ENCODE measurements around the gene ZNF652.

Gene ZNF652

GRCh38 chr17:49325980-49326379 lies 36.1 kb downstream of the ZNF652 start:
- Mint-ChIP-seq H3K27ac (no peak overlapping the region), H3K36me3 (no peaks in the 10 kb centered on the region), H3K9me3 (no peaks in the 10 kb centered on the region), H3K4me3 (no peak overlapping the region), H3K4me1 (peaks cover 36% of the 10 kb centered on the region)
- DNase-seq (ENCODE audit: low spot score in 2 of 2) = no peak
- ATAC-seq = no peak

- H3K9me3 Mint-ChIP-seq = no peaks in the 10 kb centered on the region
- peaks cover 42% of the 10 kb centered on the region for H3K4me1 Mint-ChIP-seq
- no peak overlapping the region for H3K27ac Mint-ChIP-seq
These were observed 43.5 kb downstream of the ZNF652 start for GRCh38 chr17:49318435-49318965.

GRCh38 chr17:49316889-49317675 lies 45.0 kb downstream of the ZNF652 start:
- no peak for ATAC-seq
- DNase-seq (ENCODE audit: low spot score in 2 of 2) = no peak
- H3K9me3 Mint-ChIP-seq = no peaks in the 10 kb centered on the region
- H3K27ac Mint-ChIP-seq = peak overlapping the region; percentile 29
- H3K4me3 Mint-ChIP-seq = peak overlapping the region; percentile 28
- H3K4me1 Mint-ChIP-seq = peaks cover 36% of the 10 kb centered on the region
- no peaks in the 10 kb centered on the region for H3K36me3 Mint-ChIP-seq

More at GRCh38 chr17:49318435-49318965, 43.5 kb downstream of the ZNF652 start:
- Mint-ChIP-seq H3K36me3 (no peaks in the 10 kb centered on the region), H3K4me3 (no peak overlapping the region)
- no peak for ATAC-seq
- no peak for DNase-seq (ENCODE audit: low spot score in 2 of 2)

GRCh38 chr17:49316258-49316570 lies 45.8 kb downstream of the ZNF652 start:
- Mint-ChIP-seq H3K36me3 (no peaks in the 10 kb centered on the region), H3K4me1 (peaks cover 36% of the 10 kb centered on the region), H3K27ac (peak overlapping the region; percentile 69), H3K9me3 (no peaks in the 10 kb centered on the region), H3K4me3 (peak overlapping the region; percentile 28)
- ATAC-seq (no peak), DNase-seq (ENCODE audit: low spot score in 2 of 2) (no peak)

GRCh38 chr17:49315551-49316257 lies 46.3 kb downstream of the ZNF652 start:
- Mint-ChIP-seq H3K4me3 (peak overlapping the region; percentile 28), H3K36me3 (no peaks in the 10 kb centered on the region), H3K27ac (peak overlapping the region; percentile 69), H3K4me1 (peaks cover 31% of the 10 kb centered on the region), H3K9me3 (no peaks in the 10 kb centered on the region)
- peak; percentile 100 for ATAC-seq
- peak; percentile 56 to 79 for DNase-seq (ENCODE audit: low spot score in 2 of 2)

- DNase-seq (ENCODE audit: low spot score in 2 of 2) (no peak), ATAC-seq (no peak)
- Mint-ChIP-seq H3K36me3 (peaks cover 7% of the 10 kb centered on the region), H3K4me3 (no peak overlapping the region), H3K9me3 (no peaks in the 10 kb centered on the region), H3K27ac (no peak overlapping the region), H3K4me1 (peaks cover 25% of the 10 kb centered on the region)
These were observed 49.3 kb downstream of the ZNF652 start for GRCh38 chr17:49312722-49313121.

GRCh38 chr17:49299996-49300395 lies 62.1 kb downstream of the ZNF652 start:
- Mint-ChIP-seq H3K9me3 (no peaks in the 10 kb centered on the region), H3K4me3 (no peak overlapping the region), H3K36me3 (peaks cover 22% of the 10 kb centered on the region), H3K27ac (no peak overlapping the region), H3K4me1 (no peaks in the 10 kb centered on the region)
- ATAC-seq = no peak
- DNase-seq (ENCODE audit: low spot score in 2 of 2) = no peak

GRCh38 chr17:49298371-49298976 lies 63.6 kb downstream of the ZNF652 start:
- H3K9me3 Mint-ChIP-seq = no peaks in the 10 kb centered on the region
- no peak for ATAC-seq
- peaks cover 34% of the 10 kb centered on the region for H3K36me3 Mint-ChIP-seq
- H3K4me1 Mint-ChIP-seq = no peaks in the 10 kb centered on the region
- no peak overlapping the region for H3K4me3 Mint-ChIP-seq
- peak overlapping the region; percentile 60 for H3K27ac Mint-ChIP-seq
- no peak for DNase-seq (ENCODE audit: low spot score in 2 of 2)

GRCh38 chr17:49297141-49297540 lies 64.9 kb downstream of the ZNF652 start:
- H3K27ac Mint-ChIP-seq = peak overlapping the region; percentile 20
- H3K4me3 Mint-ChIP-seq = no peak overlapping the region
- H3K4me1 Mint-ChIP-seq = peaks cover 9% of the 10 kb centered on the region
- H3K36me3 Mint-ChIP-seq = peaks cover 44% of the 10 kb centered on the region
- DNase-seq (ENCODE audit: low spot score in 2 of 2) (no peak), ATAC-seq (no peak)
- no peaks in the 10 kb centered on the region for H3K9me3 Mint-ChIP-seq

GRCh38 chr17:49294122-49294521 lies 67.9 kb downstream of the ZNF652 start:
- Mint-ChIP-seq H3K36me3 (peaks cover 35% of the 10 kb centered on the region), H3K9me3 (no peaks in the 10 kb centered on the region), H3K4me3 (no peak overlapping the region), H3K27ac (peak overlapping the region; percentile 10), H3K4me1 (peaks cover 9% of the 10 kb centered on the region)
- DNase-seq (ENCODE audit: low spot score in 2 of 2) = no peak
- peak; percentile 60 for ATAC-seq

- DNase-seq (ENCODE audit: low spot score in 2 of 2) (no peak), ATAC-seq (peak; percentile 91)
- Mint-ChIP-seq H3K4me3 (no peak overlapping the region), H3K4me1 (peaks cover 9% of the 10 kb centered on the region), H3K36me3 (peaks cover 26% of the 10 kb centered on the region), H3K9me3 (no peaks in the 10 kb centered on the region), H3K27ac (no peak overlapping the region)
These were observed 69.1 kb downstream of the ZNF652 start for GRCh38 chr17:49292901-49293300.

GRCh38 chr17:49291929-49292328 lies 70.1 kb downstream of the ZNF652 start:
- no peaks in the 10 kb centered on the region for H3K9me3 Mint-ChIP-seq
- no peak for ATAC-seq
- no peak for DNase-seq (ENCODE audit: low spot score in 2 of 2)
- H3K36me3 Mint-ChIP-seq = peaks cover 26% of the 10 kb centered on the region
- H3K4me1 Mint-ChIP-seq = peaks cover 9% of the 10 kb centered on the region
- no peak overlapping the region for H3K4me3 Mint-ChIP-seq
- peak overlapping the region; percentile 52 for H3K27ac Mint-ChIP-seq

- no peak for ATAC-seq
- DNase-seq (ENCODE audit: low spot score in 2 of 2) = no peak
- Mint-ChIP-seq H3K9me3 (no peaks in the 10 kb centered on the region), H3K27ac (peak overlapping the region; percentile 9), H3K36me3 (peaks cover 26% of the 10 kb centered on the region), H3K4me3 (no peak overlapping the region), H3K4me1 (peaks cover 9% of the 10 kb centered on the region)
These were observed 71.2 kb downstream of the ZNF652 start for GRCh38 chr17:49290690-49291359.

GRCh38 chr17:49288388-49288787 lies 73.7 kb downstream of the ZNF652 start:
- H3K27ac Mint-ChIP-seq = no peak overlapping the region
- H3K4me3 Mint-ChIP-seq = no peak overlapping the region
- DNase-seq (ENCODE audit: low spot score in 2 of 2) (no peak), ATAC-seq (no peak)
- H3K9me3 Mint-ChIP-seq = no peaks in the 10 kb centered on the region
- peaks cover 9% of the 10 kb centered on the region for H3K4me1 Mint-ChIP-seq
- H3K36me3 Mint-ChIP-seq = peaks cover 12% of the 10 kb centered on the region

- ATAC-seq = no peak
- peaks cover 3% of the 10 kb centered on the region for H3K4me1 Mint-ChIP-seq
- H3K27ac Mint-ChIP-seq = no peak overlapping the region
- no peaks in the 10 kb centered on the region for H3K9me3 Mint-ChIP-seq
- no peak overlapping the region for H3K4me3 Mint-ChIP-seq
- H3K36me3 Mint-ChIP-seq = peaks cover 5% of the 10 kb centered on the region
- DNase-seq (ENCODE audit: low spot score in 2 of 2) = no peak
These were observed 74.6 kb downstream of the ZNF652 start for GRCh38 chr17:49287481-49287880.

Data from stimulated activated effector memory CD8-positive, alpha-beta T cell treated with anti-CD3 and anti-CD28 coated beads, Interleukin-12 subunit alpha, Interleukin-12 subunit beta, amount 100 ng/mL, for 72 hours (primary cell).